Gastroesophageal sphincter (tissue), 3 donors: ENCODE data around the gene PTPRD.

Experiments
- POLR2AphosphoS5 ChIP-seq: sonication (generic); formaldehyde crosslinking; IDR thresholded peaks from one replicate; pipeline ENCODE4 v1.6.1; 2017; ENCODE audit warnings: antibody characterized with exemption
- TF ChIP-seq, protein P1 (sequence below), 4 experiments: fragments of 200-600 bp in 2 of 4; fragments of 450-650 bp in 2 of 4; sonication (generic) in 1 of 4; IDR thresholded peaks; one replicate each; pipeline ENCODE4 v1.5.1; 2017 to 2019; ENCODE audit warnings: antibody characterized with exemption in 4 of 4, mild to moderate bottlenecking in 2 of 4, moderate library complexity in 2 of 4

DNA sequence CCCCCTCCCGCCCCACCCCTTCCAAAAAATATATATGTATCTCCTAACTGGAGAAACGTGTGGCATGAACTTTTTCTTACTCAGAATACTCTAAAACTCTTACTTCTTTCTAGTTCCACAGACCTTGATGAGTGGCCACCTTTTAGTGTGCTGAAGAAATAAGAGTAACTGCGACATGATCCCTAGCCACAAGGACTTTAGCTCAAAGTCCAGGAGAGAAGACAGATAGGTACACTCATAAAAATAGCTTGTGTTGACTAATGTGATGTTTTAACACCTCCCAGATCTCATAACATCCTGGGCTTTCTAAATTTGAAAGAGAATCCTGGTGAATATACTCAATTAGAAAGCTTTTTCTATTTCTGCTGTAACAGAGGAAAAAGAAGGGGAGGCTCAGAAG lies 1808.2 kb downstream of the PTPRD start:
- TF ChIP-seq, protein P1, sequence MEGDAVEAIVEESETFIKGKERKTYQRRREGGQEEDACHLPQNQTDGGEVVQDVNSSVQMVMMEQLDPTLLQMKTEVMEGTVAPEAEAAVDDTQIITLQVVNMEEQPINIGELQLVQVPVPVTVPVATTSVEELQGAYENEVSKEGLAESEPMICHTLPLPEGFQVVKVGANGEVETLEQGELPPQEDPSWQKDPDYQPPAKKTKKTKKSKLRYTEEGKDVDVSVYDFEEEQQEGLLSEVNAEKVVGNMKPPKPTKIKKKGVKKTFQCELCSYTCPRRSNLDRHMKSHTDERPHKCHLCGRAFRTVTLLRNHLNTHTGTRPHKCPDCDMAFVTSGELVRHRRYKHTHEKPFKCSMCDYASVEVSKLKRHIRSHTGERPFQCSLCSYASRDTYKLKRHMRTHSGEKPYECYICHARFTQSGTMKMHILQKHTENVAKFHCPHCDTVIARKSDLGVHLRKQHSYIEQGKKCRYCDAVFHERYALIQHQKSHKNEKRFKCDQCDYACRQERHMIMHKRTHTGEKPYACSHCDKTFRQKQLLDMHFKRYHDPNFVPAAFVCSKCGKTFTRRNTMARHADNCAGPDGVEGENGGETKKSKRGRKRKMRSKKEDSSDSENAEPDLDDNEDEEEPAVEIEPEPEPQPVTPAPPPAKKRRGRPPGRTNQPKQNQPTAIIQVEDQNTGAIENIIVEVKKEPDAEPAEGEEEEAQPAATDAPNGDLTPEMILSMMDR (IDR thresholded peaks at IDR 0.05) = no peak
- no peak for TF ChIP-seq POLR2AphosphoS5
